HepG2 (cell line): ENCODE results near the gene CFAP90. TPM values are rescaled to one million over a fixed set of nuclear protein-coding genes. Genes with fewer than 3 reads are reported as not detected.

Source experiments
- DNMT1 ChIP-seq: sonication (generic); formaldehyde crosslinking; IDR thresholded peaks from 2 replicates; pipeline ENCODE4 v1.5.1; 2020; ENCODE audit warnings: mild to moderate bottlenecking, missing genetic modification reagents
- HNRNPLL ChIP-seq: fragments of 200-400 bp; formaldehyde crosslinking; IDR thresholded peaks from 2 replicates; pipeline ENCODE4 v1.6.1; 2017; ENCODE audit warnings: mild to moderate bottlenecking, low read depth, low read length; ENCODE audit not compliant: poor library complexity, severe bottlenecking
- HNRNPUL1 ChIP-seq: fragments of 200-400 bp; formaldehyde crosslinking; IDR thresholded peaks from 2 replicates; pipeline ENCODE4 v1.6.1; 2017; ENCODE audit warnings: low read depth, mild to moderate bottlenecking, low read length, moderate library complexity
- PCBP1 ChIP-seq: fragments of 200-400 bp; formaldehyde crosslinking; IDR thresholded peaks from 2 replicates; pipeline ENCODE4 v1.6.1; 2017; ENCODE audit warnings: mild to moderate bottlenecking, low read depth, low read length, borderline replicate concordance
- POGK ChIP-seq: sonication (generic); formaldehyde crosslinking; conservative IDR thresholded peaks from 2 replicates; pipeline ENCODE4 v1.8.0; 2022; ENCODE audit warnings: mild to moderate bottlenecking, moderate library complexity, missing genetic modification reagents
- SALL1 ChIP-seq: sonication (generic); formaldehyde crosslinking; IDR thresholded peaks from 2 replicates; pipeline ENCODE4 v1.8.0; 2022; ENCODE audit warnings: mild to moderate bottlenecking, missing genetic modification reagents
- SMARCC2 ChIP-seq: fragments of 450-650 bp; IDR thresholded peaks from 2 replicates; pipeline ENCODE4 v1.6.1; 2017; ENCODE audit warnings: antibody characterized with exemption, mild to moderate bottlenecking
- UBTF ChIP-seq: sonication (generic); formaldehyde crosslinking; IDR thresholded peaks from 2 replicates; pipeline ENCODE4 v1.4.0; 2020; ENCODE audit warnings: mild to moderate bottlenecking, missing genetic modification reagents
- ZBTB25 ChIP-seq: IDR thresholded peaks from 2 replicates; pipeline ENCODE4 v1.6.1; 2018; ENCODE audit warnings: missing genetic modification reagents
- ZBTB38 ChIP-seq: sonication (generic); formaldehyde crosslinking; IDR thresholded peaks from 2 replicates; pipeline ENCODE4 v1.5.1; 2020; ENCODE audit warnings: mild to moderate bottlenecking, missing genetic modification reagents
- ZNF160 ChIP-seq: sonication (generic); formaldehyde crosslinking; IDR thresholded peaks from 2 replicates; pipeline ENCODE4 v1.8.0; 2022; ENCODE audit warnings: mild to moderate bottlenecking, inconsistent platforms, missing genetic modification reagents
- ZNF234 ChIP-seq: sonication (generic); formaldehyde crosslinking; conservative IDR thresholded peaks from 2 replicates; pipeline ENCODE4 v1.5.1; 2020; ENCODE audit warnings: mild to moderate bottlenecking, missing genetic modification reagents
- ZNF280B ChIP-seq: sonication (generic); formaldehyde crosslinking; IDR thresholded peaks from 2 replicates; pipeline ENCODE4 v1.5.0; 2020; ENCODE audit warnings: missing genetic modification reagents, mild to moderate bottlenecking, borderline replicate concordance
- ZNF280D ChIP-seq: sonication (generic); formaldehyde crosslinking; IDR thresholded peaks from 2 replicates; pipeline ENCODE4 v1.5.1; 2020; ENCODE audit warnings: mild to moderate bottlenecking, missing genetic modification reagents
- ZNF343 ChIP-seq: sonication (generic); formaldehyde crosslinking; IDR thresholded peaks from 2 replicates; pipeline ENCODE4 v1.4.0; 2020; ENCODE audit warnings: mild to moderate bottlenecking, missing genetic modification reagents
- ZNF598 ChIP-seq: sonication (generic); formaldehyde crosslinking; IDR thresholded peaks from 2 replicates; pipeline ENCODE4 v1.5.1; 2020; ENCODE audit warnings: mild to moderate bottlenecking, missing genetic modification reagents, borderline replicate concordance
- polyA plus RNA-seq, 8 experiments: library from polyadenylated mRNA; depleted of rRNA in 3 of 8; stranded (reverse) in 7 of 8; unstranded in 1 of 8; fragments of >200 nt; fragmentation: Illumina TruSeq in 4 of 8; extraction: Trizol in 4 of 8; gene quantifications; 2 replicates each; pipeline versions ENCODE4 v1.2.1 to v1.2.3, GENCODE V29; 2011 to 2016; ENCODE audit warnings: low read depth in 4 of 8, missing spikeins in 1 of 8, mixed read lengths in 1 of 8; ENCODE audit not compliant: insufficient read depth in 1 of 8
- total RNA-seq, 5 experiments: library from RNA; depleted of rRNA; stranded (reverse); fragments of >200 nt; fragmentation: Illumina TruSeq; extraction: Trizol; gene quantifications; 2 replicates each; pipeline ENCODE4 v1.2.3, GENCODE V29; 2016; ENCODE audit warnings: low read depth in 1 of 5

CFAP90 gene
- total and polyA plus RNA-seq, 2 of the 13 experiments (the other 11 are each of a cell fraction or from before 2014, with no cell fraction given), result 0.11 TPM; not detected in 1

GRCh38 chr5:7869474-7870136 lies 18.7 kb upstream of the CFAP90 start (continued):
- TF ChIP-seq HNRNPUL1, result no peak
- no peak for TF ChIP-seq ZNF280D (CRISPR knock-in tag)
- 0 out of 2 replicates have a peak, but pooled peaks have one; percentile 33 for TF ChIP-seq DNMT1
- TF ChIP-seq ZBTB25 (CRISPR knock-in tag), result no peak
- 0 out of 2 replicates have a peak, but pooled peaks have one; percentile 41 for TF ChIP-seq ZNF160 (CRISPR knock-in tag)
- no peak for TF ChIP-seq HNRNPLL
- 0 out of 2 replicates have a peak, but pooled peaks have one; percentile 8 for TF ChIP-seq ZNF234 (CRISPR knock-in tag)
- TF ChIP-seq ZNF343 (CRISPR knock-in tag), result 0 out of 2 replicates have a peak, but pooled peaks have one; percentile 6
- 0 out of 2 replicates have a peak, but pooled peaks have one; percentile 1 for TF ChIP-seq POGK (CRISPR knock-in tag)
- TF ChIP-seq SMARCC2, result no peak
- 0 out of 2 replicates have a peak, but pooled peaks have one; percentile 2 for TF ChIP-seq ZNF598 (CRISPR knock-in tag)
- peak; percentile 52; the same call in 1 of the 2 replicates for TF ChIP-seq UBTF (CRISPR knock-in tag)
- TF ChIP-seq ZNF280B (CRISPR knock-in tag), result no peak
- no peak for TF ChIP-seq PCBP1
- peak; percentile 7; the same call in 1 of the 2 replicates for TF ChIP-seq ZBTB38 (CRISPR knock-in tag)
- 0 out of 2 replicates have a peak, but pooled peaks have one; percentile 9 for TF ChIP-seq SALL1 (CRISPR knock-in tag)
